NCI-H2171 (cell line): Measurements from ENCODE around the gene GUCD1.
"Not testable (repeated sequence)": the region's sequence is repeated elsewhere in the genome, so short reads cannot be mapped to it uniquely, and the experiment has no call there.

Experiments used
- DNase-seq: peaks from one replicate; lab custom pipeline; 2025; lab: John Stamatoyannopoulos, UW

The GUCD1 gene

GRCh38 chr22:24554313-24555164, at the start of gene GUCD1:
GUCD1 (minus strand) TSS chr22:24555138; CDS start chr22:24554991, 147 bp downstream.
- no peak for DNase-seq

GRCh38 chr22:24603770-24604629, 49.1 kb upstream of the GUCD1 start:
- not testable (repeated sequence) for DNase-seq

- DNase-seq: not testable (repeated sequence)
Observed at GRCh38 chr22:24602847-24603769, 48.2 kb upstream of the GUCD1 start, which contains the start of gene GGT1. GGT1 (plus strand) TSS chr22:24603193; CDS start chr22:24611082, 7,889 bp downstream.

- not testable (repeated sequence) for DNase-seq
Observed at GRCh38 chr22:24602105-24602749, 47.3 kb upstream of the GUCD1 start.

GRCh38 chr22:24601217-24602104, 46.5 kb upstream of the GUCD1 start:
- DNase-seq: no peak

GRCh38 chr22:24599958-24600715, 45.2 kb upstream of the GUCD1 start:
- not testable (repeated sequence) for DNase-seq

GRCh38 chr22:24599514-24599913, 44.6 kb upstream of the GUCD1 start:
- no peak for DNase-seq

GRCh38 chr22:24597076-24597475, 42.1 kb upstream of the GUCD1 start:
- not testable (repeated sequence) for DNase-seq

GRCh38 chr22:24595863-24596262, 40.9 kb upstream of the GUCD1 start:
- DNase-seq: no peak

- no peak for DNase-seq
Observed at GRCh38 chr22:24595228-24595627, 40.3 kb upstream of the GUCD1 start.

- DNase-seq: no peak
Observed at GRCh38 chr22:24594569-24595120, 39.7 kb upstream of the GUCD1 start.

- DNase-seq: no peak
Observed at GRCh38 chr22:24593836-24594568, 39.1 kb upstream of the GUCD1 start.

GRCh38 chr22:24593559-24593835, 38.6 kb upstream of the GUCD1 start:
- DNase-seq: not testable (repeated sequence)

GRCh38 chr22:24592851-24593558, 38.1 kb upstream of the GUCD1 start, which contains the start of gene LRRC75B:
LRRC75B (minus strand) TSS chr22:24593073; CDS start chr22:24593039, 34 bp downstream.
- DNase-seq: peak; percentile 30

- DNase-seq: no peak
Observed at GRCh38 chr22:24592058-24592850, 37.3 kb upstream of the GUCD1 start.

GRCh38 chr22:24591286-24591830, 36.4 kb upstream of the GUCD1 start:
- no peak for DNase-seq
